Measurements from ENCODE around the gene PACRG. TPM values are rescaled to one million over a fixed set of nuclear protein-coding genes. Genes with fewer than 3 reads are reported as not detected.

Gene PACRG
- total and polyA plus RNA-seq, 8 donors, result 1.5 to 6.8 (median 4.6) TPM

GRCh38 chr6:163206196-163206595 lies 478.4 kb downstream of the PACRG start:
- ATAC-seq (no peak), DNase-seq (no peak)
- Histone ChIP-seq H3K4me3 (no peak overlapping the region), H3K9me3 (peaks cover 0 to 3% of the 10 kb centered on the region in 2 donors), H3K27ac (no peak overlapping the region), H3K4me1 (no peaks in the 10 kb centered on the region), H3K36me3 (no peaks in the 10 kb centered on the region), H3K27me3 (no peaks in the 10 kb centered on the region)
- intact Hi-C loops (cut with DNase I), result no loop called here
- no peak for TF ChIP-seq CTCF (IDR thresholded peaks at IDR 0.05)

GRCh38 chr6:163207431-163208383 lies 479.9 kb downstream of the PACRG start:
- Histone ChIP-seq H3K27ac (no peak overlapping the region), H3K9me3 (peaks cover 0 to 18% of the 10 kb centered on the region in 2 donors), H3K27me3 (no peaks in the 10 kb centered on the region), H3K4me1 (no peaks in the 10 kb centered on the region), H3K36me3 (no peaks in the 10 kb centered on the region), H3K4me3 (no peak overlapping the region)
- DNase-seq (no peak), ATAC-seq (no peak)
- no peak for TF ChIP-seq CTCF (IDR thresholded peaks at IDR 0.05)
- intact Hi-C loops (cut with DNase I), result no loop called here

- no peak overlapping the region for H3K4me3 ChIP-seq
- TF ChIP-seq CTCF (IDR thresholded peaks at IDR 0.05), result no peak
- DNase-seq (no peak), ATAC-seq (no peak)
- no peaks in the 10 kb centered on the region for H3K36me3 ChIP-seq
- H3K27me3 ChIP-seq, result no peaks in the 10 kb centered on the region
- peaks cover 0 to 18% of the 10 kb centered on the region in 2 donors for H3K9me3 ChIP-seq
- intact Hi-C loops (cut with DNase I), result no loop called here
- H3K27ac ChIP-seq, result no peak overlapping the region
- no peaks in the 10 kb centered on the region for H3K4me1 ChIP-seq
Observed at GRCh38 chr6:163209005-163209404, 481.2 kb downstream of the PACRG start.

- no peak for DNase-seq
- Histone ChIP-seq H3K4me1 (no peaks in the 10 kb centered on the region), H3K36me3 (no peaks in the 10 kb centered on the region), H3K27me3 (no peaks in the 10 kb centered on the region), H3K27ac (no peak overlapping the region), H3K4me3 (no peak overlapping the region), H3K9me3 (peaks cover 0 to 14% of the 10 kb centered on the region in 2 donors)
- TF ChIP-seq CTCF (IDR thresholded peaks at IDR 0.05), result no peak
- ATAC-seq, result no peak
- intact Hi-C loops (cut with DNase I), result no loop called here
Observed at GRCh38 chr6:163212123-163212522, 484.3 kb downstream of the PACRG start.

- TF ChIP-seq CTCF (IDR thresholded peaks at IDR 0.05), result no peak
Observed at GRCh38 chr6:163214259-163214658, 486.5 kb downstream of the PACRG start.

More at GRCh38 chr6:163214259-163214658, 486.5 kb downstream of the PACRG start:
- no peaks in the 10 kb centered on the region for H3K36me3 ChIP-seq
- DNase-seq, result no peak
- intact Hi-C loops (cut with DNase I), result no loop called here
- ATAC-seq, result no peak
- no peak overlapping the region for H3K27ac ChIP-seq
- no peaks in the 10 kb centered on the region for H3K27me3 ChIP-seq
- H3K4me1 ChIP-seq, result no peaks in the 10 kb centered on the region
- H3K4me3 ChIP-seq, result no peak overlapping the region
- peaks cover 0 to 14% of the 10 kb centered on the region in 2 donors for H3K9me3 ChIP-seq

Measured in left lung (tissue), 10 donors.